ENCODE results near the gene KRT86.
"Not testable (repeated sequence)": the region's sequence is repeated elsewhere in the genome, so short reads cannot be mapped to it uniquely, and the experiment has no call there.

KRT86 gene

GRCh38 chr12:52293926-52294325 is 19.5 kb downstream of the KRT86 start:
- no peak for DNase-seq (ENCODE audit: low spot score)

GRCh38 chr12:52294803-52295202 is 20.4 kb downstream of the KRT86 start:
- DNase-seq (ENCODE audit: low spot score): no peak

- DNase-seq (ENCODE audit: low spot score): no peak
These were observed 21.2 kb downstream of the KRT86 start for GRCh38 chr12:52295663-52296062.

GRCh38 chr12:52296572-52297215 is 22.2 kb downstream of the KRT86 start:
- DNase-seq (ENCODE audit: low spot score): no peak

- no peak for DNase-seq (ENCODE audit: low spot score)
These were observed 24.3 kb downstream of the KRT86 start for GRCh38 chr12:52298677-52299190.

GRCh38 chr12:52300796-52301691 is 26.6 kb downstream of the KRT86 start:
- DNase-seq (ENCODE audit: low spot score): no peak

GRCh38 chr12:52301721-52302120 is 27.3 kb downstream of the KRT86 start:
- DNase-seq (ENCODE audit: low spot score): not testable (repeated sequence)

GRCh38 chr12:52302242-52302914 is 27.9 kb downstream of the KRT86 start:
- DNase-seq (ENCODE audit: low spot score): not testable (repeated sequence)

GRCh38 chr12:52304941-52305411 is 30.5 kb downstream of the KRT86 start:
- DNase-seq (ENCODE audit: low spot score): not testable (repeated sequence)

GRCh38 chr12:52305921-52306705 is 31.7 kb downstream of the KRT86 start:
- no peak for DNase-seq (ENCODE audit: low spot score)

- no peak for DNase-seq (ENCODE audit: low spot score)
These were observed 32.3 kb downstream of the KRT86 start for GRCh38 chr12:52306731-52307130.

- peak; percentile 9 for DNase-seq (ENCODE audit: low spot score)
These were observed 33.7 kb downstream of the KRT86 start for GRCh38 chr12:52307836-52308805.

- no peak for DNase-seq (ENCODE audit: low spot score)
These were observed 34.5 kb downstream of the KRT86 start for GRCh38 chr12:52308806-52309425.

GRCh38 chr12:52310622-52311284 is 36.3 kb downstream of the KRT86 start:
- DNase-seq (ENCODE audit: low spot score): no peak

GRCh38 chr12:52311285-52311648 is 36.8 kb downstream of the KRT86 start:
- DNase-seq (ENCODE audit: low spot score): no peak

GRCh38 chr12:52312086-52312485 is 37.6 kb downstream of the KRT86 start:
- DNase-seq (ENCODE audit: low spot score): no peak

GRCh38 chr12:52313461-52313860 is 39.0 kb downstream of the KRT86 start:
- DNase-seq (ENCODE audit: low spot score): no peak

GRCh38 chr12:52313926-52314325 is 39.5 kb downstream of the KRT86 start:
- no peak for DNase-seq (ENCODE audit: low spot score)

- DNase-seq (ENCODE audit: low spot score): no peak
These were observed 40.1 kb downstream of the KRT86 start for GRCh38 chr12:52314511-52314910.

Data from CD4-positive, alpha-beta T cell treated with Interleukin-2 at 100 ng/mL for 4 hours (primary cell).